Testis (tissue), 2 donors: ENCODE data around the gene APOA4.

Experiments
- POLR2A ChIP-seq: fragments of 450-650 bp; IDR thresholded peaks from one replicate; pipeline ENCODE4 v1.6.1; 2017; ENCODE audit warnings: antibody characterized with exemption, mild to moderate bottlenecking, moderate library complexity
- TF ChIP-seq, protein P1 (sequence below), 3 experiments: fragments of 450-650 bp in 2 of 3; fragments of 200-600 bp in 1 of 3; sonication (generic) in 1 of 3; IDR thresholded peaks; one replicate each; pipeline ENCODE4 v1.5.1; 2016 to 2019; ENCODE audit warnings: antibody characterized with exemption in 3 of 3, mild to moderate bottlenecking in 2 of 3, moderate library complexity in 1 of 3

DNA sequence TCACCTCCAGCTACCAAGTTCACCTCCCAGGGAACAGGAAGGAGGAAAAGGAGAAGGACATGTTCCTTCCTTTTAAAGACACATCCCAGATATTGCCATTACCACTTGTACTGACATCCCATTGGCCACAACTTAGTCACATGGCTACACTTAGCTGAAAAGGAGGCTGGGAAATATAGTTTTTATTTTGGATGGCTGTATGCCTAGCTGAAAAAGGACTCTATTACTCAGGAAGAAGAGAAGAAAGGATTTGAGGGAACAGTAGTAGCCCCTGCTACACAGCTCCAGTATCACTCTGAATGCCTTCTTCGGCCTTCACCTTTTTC, 29.4 kb downstream of the APOA4 start:
- TF ChIP-seq, protein P1, sequence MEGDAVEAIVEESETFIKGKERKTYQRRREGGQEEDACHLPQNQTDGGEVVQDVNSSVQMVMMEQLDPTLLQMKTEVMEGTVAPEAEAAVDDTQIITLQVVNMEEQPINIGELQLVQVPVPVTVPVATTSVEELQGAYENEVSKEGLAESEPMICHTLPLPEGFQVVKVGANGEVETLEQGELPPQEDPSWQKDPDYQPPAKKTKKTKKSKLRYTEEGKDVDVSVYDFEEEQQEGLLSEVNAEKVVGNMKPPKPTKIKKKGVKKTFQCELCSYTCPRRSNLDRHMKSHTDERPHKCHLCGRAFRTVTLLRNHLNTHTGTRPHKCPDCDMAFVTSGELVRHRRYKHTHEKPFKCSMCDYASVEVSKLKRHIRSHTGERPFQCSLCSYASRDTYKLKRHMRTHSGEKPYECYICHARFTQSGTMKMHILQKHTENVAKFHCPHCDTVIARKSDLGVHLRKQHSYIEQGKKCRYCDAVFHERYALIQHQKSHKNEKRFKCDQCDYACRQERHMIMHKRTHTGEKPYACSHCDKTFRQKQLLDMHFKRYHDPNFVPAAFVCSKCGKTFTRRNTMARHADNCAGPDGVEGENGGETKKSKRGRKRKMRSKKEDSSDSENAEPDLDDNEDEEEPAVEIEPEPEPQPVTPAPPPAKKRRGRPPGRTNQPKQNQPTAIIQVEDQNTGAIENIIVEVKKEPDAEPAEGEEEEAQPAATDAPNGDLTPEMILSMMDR (IDR thresholded peaks at IDR 0.05): no peak
- no peak for TF ChIP-seq POLR2A
